Loucy (cell line): Measurements from ENCODE around the gene CCDC12.

Source experiments
- H2AFZ ChIP-seq: fragments of 200-600 bp; sonication (generic); 2 replicates; pipeline ENCODE4 v1.6.0; 2016; ENCODE audit warnings: antibody characterized with exemption, mild to moderate bottlenecking, low read length, moderate library complexity
- H3F3A ChIP-seq: fragments of 200-600 bp; 2 replicates; pipeline ENCODE4 v1.6.0; 2016; ENCODE audit warnings: antibody characterized with exemption, low read depth, mild to moderate bottlenecking
- H3K27me3 ChIP-seq: fragments of 200-600 bp; sonication (generic); 2 replicates; pipeline ENCODE4 v1.6.1; 2014; ENCODE audit warnings: low read length, mild to moderate bottlenecking; ENCODE audit not compliant: insufficient read depth, poor library complexity, severe bottlenecking
- H3K36me3 ChIP-seq: fragments of 200-600 bp; sonication (generic); 2 replicates; pipeline ENCODE4 v1.6.1; 2016; ENCODE audit warnings: low read length; ENCODE audit not compliant: insufficient read depth
- H3K4me1 ChIP-seq: fragments of 200-600 bp; sonication (generic); 2 replicates; pipeline ENCODE4 v1.5.1; 2014; ENCODE audit warnings: low read length, mild to moderate bottlenecking; ENCODE audit not compliant: insufficient read depth, poor library complexity, severe bottlenecking
- H3K4me2 ChIP-seq: fragments of 200-600 bp; sonication (generic); 2 replicates; pipeline ENCODE4 v1.6.0; 2014; ENCODE audit warnings: antibody characterized with exemption, low read length, low read depth, mild to moderate bottlenecking; ENCODE audit not compliant: poor library complexity, severe bottlenecking
- H3K4me3 ChIP-seq: fragments of 200-600 bp; sonication (generic); 2 replicates; pipeline ENCODE4 v1.5.1; 2014; ENCODE audit warnings: low read length, mild to moderate bottlenecking, mixed read lengths; ENCODE audit not compliant: poor library complexity, severe bottlenecking
- H3K79me2 ChIP-seq: fragments of 200-600 bp; sonication (generic); 2 replicates; pipeline ENCODE4 v1.6.1; 2014; ENCODE audit warnings: low read length; ENCODE audit not compliant: insufficient read depth
- H3K9ac ChIP-seq: fragments of 200-600 bp; sonication (generic); 2 replicates; pipeline ENCODE4 v1.6.0; 2014; ENCODE audit warnings: mild to moderate bottlenecking, low read depth, low read length, moderate library complexity; ENCODE audit not compliant: poor library complexity, severe bottlenecking
- H3K9me2 ChIP-seq: fragments of 200-600 bp; sonication (generic); replicated peaks from 2 replicates; pipeline ENCODE4 v1.6.1; 2016; ENCODE audit warnings: low read depth, low read length, mixed read lengths
- H3K9me3 ChIP-seq: fragments of 200-600 bp; sonication (generic); 2 replicates; pipeline ENCODE4 v1.6.1; 2014; ENCODE audit warnings: mild to moderate bottlenecking, antibody characterized with exemption, low read length, low read depth; ENCODE audit not compliant: insufficient read depth
- H4K20me1 ChIP-seq: fragments of 200-600 bp; sonication (generic); 2 replicates; pipeline ENCODE4 v1.6.0; 2014; ENCODE audit warnings: antibody characterized with exemption, low read length, mild to moderate bottlenecking; ENCODE audit not compliant: insufficient read depth, poor library complexity, severe bottlenecking
- CTCF ChIP-seq: fragments of 200-600 bp; sonication (generic); conservative IDR thresholded peaks from 2 replicates; pipeline ENCODE4 v1.5.1; 2014; ENCODE audit warnings: mild to moderate bottlenecking, antibody characterized with exemption, low read length
- EZH2phosphoT487 ChIP-seq: fragments of 200-600 bp; IDR thresholded peaks from 2 replicates; pipeline ENCODE4 v1.6.1; 2018; ENCODE audit warnings: antibody characterized with exemption, mild to moderate bottlenecking, moderate library complexity, borderline replicate concordance

The CCDC12 gene

GRCh38 chr3:46876313-46877300 is 99.9 kb downstream of the CCDC12 start:
- no peaks in the 10 kb centered on the region for H4K20me1 ChIP-seq
- no peak overlapping the region for H3K4me2 ChIP-seq
- H3K4me3 ChIP-seq: no peak overlapping the region
- no peak overlapping the region for H3K9ac ChIP-seq
- H2AFZ ChIP-seq: no peak overlapping the region
- TF ChIP-seq EZH2phosphoT487 (no peak), CTCF (no peak)
- no peaks in the 10 kb centered on the region for H3K9me2 ChIP-seq
- no peaks in the 10 kb centered on the region for H3K4me1 ChIP-seq
- H3K79me2 ChIP-seq: no peaks in the 10 kb centered on the region
- no peaks in the 10 kb centered on the region for H3K27me3 ChIP-seq
- no peaks in the 10 kb centered on the region for H3K9me3 ChIP-seq
- H3F3A ChIP-seq: no peaks in the 10 kb centered on the region
- no peaks in the 10 kb centered on the region for H3K36me3 ChIP-seq

GRCh38 chr3:46875560-46875959 is 101.0 kb downstream of the CCDC12 start:
- no peaks in the 10 kb centered on the region for H3K27me3 ChIP-seq
- no peak overlapping the region for H3K4me2 ChIP-seq
- H3K79me2 ChIP-seq: no peaks in the 10 kb centered on the region
- H3F3A ChIP-seq: no peaks in the 10 kb centered on the region
- H3K4me1 ChIP-seq: no peaks in the 10 kb centered on the region
- no peak overlapping the region for H3K4me3 ChIP-seq
- no peak overlapping the region for H3K9ac ChIP-seq
- H4K20me1 ChIP-seq: no peaks in the 10 kb centered on the region
- H3K9me2 ChIP-seq: no peaks in the 10 kb centered on the region
- no peak overlapping the region for H2AFZ ChIP-seq
- no peaks in the 10 kb centered on the region for H3K9me3 ChIP-seq
- no peaks in the 10 kb centered on the region for H3K36me3 ChIP-seq
- TF ChIP-seq CTCF (no peak), EZH2phosphoT487 (no peak)

- Histone ChIP-seq H4K20me1 (no peaks in the 10 kb centered on the region), H3K27me3 (no peaks in the 10 kb centered on the region), H3K9ac (no peak overlapping the region), H3K9me2 (no peaks in the 10 kb centered on the region), H3K4me2 (no peak overlapping the region), H3K4me3 (no peak overlapping the region), H3K79me2 (no peaks in the 10 kb centered on the region), H3F3A (no peaks in the 10 kb centered on the region), H3K36me3 (no peaks in the 10 kb centered on the region), H2AFZ (no peak overlapping the region), H3K9me3 (no peaks in the 10 kb centered on the region), H3K4me1 (no peaks in the 10 kb centered on the region)
- TF ChIP-seq EZH2phosphoT487 (no peak), CTCF (no peak)
Observed at GRCh38 chr3:46874430-46874829, 102.1 kb downstream of the CCDC12 start.
